Common myeloid progenitor, CD34-positive (primary cell): ENCODE measurements around the gene WWOX.

Source experiments
- CTCF ChIA-PET: fragments of 350-600 bp; sonication (Branson Sonifier 250); formaldehyde crosslinking; loops from one replicate; lab custom pipeline; 2021; ENCODE audit warnings: antibody characterized with exemption; lab: Charles Lee
- POLR2A ChIA-PET: fragments of 350-600 bp; sonication (Branson Sonifier 250); formaldehyde crosslinking; loops from one replicate; lab custom pipeline; 2021; ENCODE audit warnings: antibody characterized with exemption; lab: Charles Lee
- DNase-seq, 3 donors: peaks; one replicate each; pipeline versions ENCODE4 v3.0.0 to v3.0.0-alpha.2; 2013
- H3K27ac ChIP-seq, 2 experiments: 1 replicate in 1 of 2; 2 replicates in 1 of 2; pipeline ENCODE4 v1.7.0; 2013; ENCODE audit warnings: inconsistent platforms in 2 of 2, low read length in 2 of 2, mild to moderate bottlenecking in 2 of 2, low read depth in 1 of 2, moderate library complexity in 1 of 2; ENCODE audit not compliant: severe bottlenecking in 2 of 2, insufficient read depth in 1 of 2, poor library complexity in 1 of 2
- H3K27me3 ChIP-seq, 5 experiments: replicated peaks in 2 of 5; 1 replicate in 3 of 5; 2 replicates in 2 of 5; pipeline versions ENCODE4 v1.6.1 to v1.7.0; 2013; ENCODE audit warnings: low read length in 4 of 5, mild to moderate bottlenecking in 2 of 5, moderate library complexity in 2 of 5, inconsistent platforms in 1 of 5; ENCODE audit not compliant: insufficient read depth in 5 of 5, control insufficient read depth in 4 of 5
- H3K36me3 ChIP-seq, 4 experiments: 1 replicate in 2 of 4; 2 replicates in 2 of 4; pipeline versions ENCODE4 v1.6.1 to v1.7.0; 2013; ENCODE audit warnings: low read length in 3 of 4, control low read depth in 1 of 4, mild to moderate bottlenecking in 1 of 4; ENCODE audit not compliant: control insufficient read depth in 4 of 4, insufficient read depth in 4 of 4
- H3K4me1 ChIP-seq, 4 experiments: 1 replicate in 3 of 4; 2 replicates in 1 of 4; pipeline versions ENCODE4 v1.6.1 to v1.7.1; 2013; ENCODE audit warnings: low read length in 3 of 4, mild to moderate bottlenecking in 3 of 4, control low read depth in 1 of 4, inconsistent platforms in 1 of 4, moderate library complexity in 1 of 4; ENCODE audit not compliant: control insufficient read depth in 4 of 4, insufficient read depth in 4 of 4; ENCODE audit errors: control extremely low read depth in 1 of 4
- H3K4me3 ChIP-seq, 7 experiments: 1 replicate in 4 of 7; 2 replicates in 3 of 7; pipeline versions ENCODE4 v1.5.1 to v1.7.0; 2013; ENCODE audit warnings: mild to moderate bottlenecking in 7 of 7, low read length in 6 of 7, moderate library complexity in 6 of 7, inconsistent platforms in 2 of 7, low read depth in 2 of 7, control low read depth in 1 of 7; ENCODE audit not compliant: insufficient read depth in 4 of 7, control insufficient read depth in 1 of 7; ENCODE audit errors: extremely low read depth in 1 of 7
- H3K9me3 ChIP-seq, 5 experiments: 1 replicate in 4 of 5; 2 replicates in 1 of 5; pipeline versions ENCODE4 v1.6.1 to v1.7.1; 2013; ENCODE audit warnings: low read length in 4 of 5, mild to moderate bottlenecking in 2 of 5, inconsistent platforms in 1 of 5, low read depth in 1 of 5, moderate library complexity in 1 of 5; ENCODE audit not compliant: control insufficient read depth in 4 of 5, insufficient read depth in 2 of 5; ENCODE audit errors: control extremely low read depth in 1 of 5
- WGBS: methylation state at CpG from one replicate; pipeline ENCODE4 v1.1.5; 2013; ENCODE audit not compliant: insufficient coverage; 5-methylcytosine and 5-hydroxymethylcytosine counted together

WWOX gene

DNA sequence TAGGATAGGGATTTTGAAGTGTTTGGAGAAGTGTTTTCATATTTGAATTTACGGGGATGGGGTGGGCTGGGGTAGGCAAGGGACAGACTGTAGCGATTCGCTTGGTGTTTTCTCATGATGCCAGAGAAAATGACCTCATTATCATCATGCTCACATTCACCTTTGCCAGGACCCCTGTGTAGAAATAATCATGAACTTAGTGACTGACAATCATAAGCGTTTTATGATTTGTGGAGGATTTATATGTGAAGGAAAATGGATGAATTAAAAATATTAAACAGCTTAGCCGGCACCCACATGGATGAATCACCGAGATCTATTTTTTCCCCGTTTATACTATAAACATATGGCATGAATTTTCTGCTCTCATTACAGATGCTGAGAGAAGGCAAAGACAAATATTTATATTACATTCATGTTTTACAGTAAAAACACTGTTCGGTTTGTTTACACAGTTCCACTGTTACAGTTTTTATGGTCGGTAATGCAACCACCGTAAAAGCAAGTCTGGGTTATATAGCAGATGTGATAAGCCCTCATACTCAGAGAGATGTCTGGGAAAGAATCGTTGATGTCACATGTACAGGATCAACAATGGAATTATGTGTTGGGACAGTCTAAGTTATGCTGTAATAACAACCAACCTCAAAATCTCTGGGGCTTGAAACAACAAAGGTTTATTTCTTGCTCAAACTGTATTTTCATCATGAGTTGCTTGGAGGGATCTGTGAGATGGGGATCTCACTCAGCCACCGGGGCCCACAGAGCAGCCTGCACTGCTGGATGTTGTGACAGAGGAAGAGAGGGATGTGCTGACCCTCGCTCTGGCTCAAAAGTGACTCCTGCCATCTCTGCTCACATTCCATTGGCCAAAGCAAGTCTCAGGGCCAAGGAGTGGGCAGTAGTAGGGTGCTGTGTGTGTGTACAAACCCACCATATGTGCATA, 85.1 kb downstream of the WWOX start:
- no peak for DNase-seq
- H3K4me1 ChIP-seq = no peaks in the 10 kb centered on the region
- ChIA-PET POLR2A (no interaction called here), CTCF (no interaction called here)
- H3K27me3 ChIP-seq = no peaks in the 10 kb centered on the region
- WGBS = 100% methylated on average over 1 of the region's 13 CpGs
- peaks cover 0 to 2% (median 0%) of the 10 kb centered on the region in 5 experiments for H3K9me3 ChIP-seq
- no peak overlapping the region for H3K4me3 ChIP-seq
- no peaks in the 10 kb centered on the region for H3K36me3 ChIP-seq
- no peak overlapping the region for H3K27ac ChIP-seq

- Histone ChIP-seq H3K27me3 (no peaks in the 10 kb centered on the region), H3K36me3 (no peaks in the 10 kb centered on the region), H3K9me3 (peaks cover 0 to 2% (median 0%) of the 10 kb centered on the region in 5 experiments), H3K27ac (no peak overlapping the region), H3K4me1 (peaks cover 0 to 4% (median 0%) of the 10 kb centered on the region in 4 experiments), H3K4me3 (no peak overlapping the region)
- POLR2A ChIA-PET = no interaction called here
- CTCF ChIA-PET = no interaction called here
- 98% methylated on average over 6 of the region's 7 CpGs for WGBS
- DNase-seq = no peak
Observed at GRCh38 chr16:78189121-78189520, 89.7 kb downstream of the WWOX start.

DNA sequence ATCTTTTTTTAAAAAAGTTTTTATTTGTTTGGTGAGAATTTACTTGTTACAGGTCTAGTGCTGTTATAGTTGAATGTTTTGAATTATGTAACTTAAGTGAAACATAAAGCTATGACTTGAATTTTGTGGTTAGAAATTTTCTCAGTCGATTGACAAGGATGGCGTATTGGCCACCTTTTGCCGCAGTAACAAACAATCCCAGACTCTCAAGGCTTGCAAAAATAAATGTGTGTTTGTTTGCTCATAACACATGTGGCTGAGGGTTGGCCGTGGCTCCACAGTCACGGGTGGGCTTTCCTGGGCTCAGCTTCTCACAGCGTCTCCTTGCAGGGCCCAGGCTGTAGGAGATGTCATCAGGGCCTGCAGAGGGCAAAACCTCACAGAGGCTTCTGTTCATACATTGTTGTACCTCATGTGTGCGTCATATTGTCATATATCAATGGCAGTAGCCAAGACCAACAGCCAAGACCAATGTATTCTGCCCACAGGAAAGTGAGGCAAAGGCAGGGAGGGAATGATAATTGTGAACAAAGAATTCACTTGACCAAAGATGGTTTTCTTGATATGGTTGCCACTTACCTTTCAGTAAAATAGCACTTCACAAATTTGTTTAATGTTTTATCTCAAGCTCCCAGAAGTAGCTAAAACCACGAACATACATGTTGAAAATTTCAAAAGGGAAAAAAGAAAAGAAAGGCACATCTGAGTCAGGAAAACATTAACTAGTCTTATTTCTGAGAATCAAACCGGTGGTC, 93.5 kb downstream of the WWOX start:
- Histone ChIP-seq H3K27me3 (no peaks in the 10 kb centered on the region), H3K27ac (peak overlapping the region in 1 of 2 experiments; percentile 39), H3K4me3 (no peak overlapping the region), H3K4me1 (peaks cover 0 to 5% (median 3%) of the 10 kb centered on the region in 4 experiments), H3K9me3 (no peaks in the 10 kb centered on the region), H3K36me3 (no peaks in the 10 kb centered on the region)
- CTCF ChIA-PET = interaction anchor here (1.0 kb wide), 1 partner anchor 37 kb away, joined by 3 read pairs; no protein-coding TSS in a partner anchor
- peak; percentile 13 to 81 (median 23) for DNase-seq
- WGBS = 75% methylated on average over 4 of the region's 9 CpGs
- POLR2A ChIA-PET = no interaction called here

- H3K4me3 ChIP-seq = no peak overlapping the region
- no peak overlapping the region for H3K27ac ChIP-seq
- 90% methylated on average over 3 of the region's 3 CpGs for WGBS
- no peaks in the 10 kb centered on the region for H3K27me3 ChIP-seq
- no peaks in the 10 kb centered on the region for H3K36me3 ChIP-seq
- ChIA-PET POLR2A (interaction anchor here (0.6 kb wide), 1 partner anchor 14 kb away, joined by 6 read pairs; no protein-coding TSS in a partner anchor), CTCF (no interaction called here)
- no peaks in the 10 kb centered on the region for H3K9me3 ChIP-seq
- H3K4me1 ChIP-seq = peaks cover 0 to 5% (median 3%) of the 10 kb centered on the region in 4 experiments
- DNase-seq = no peak
Observed at GRCh38 chr16:78194948-78195347, 95.5 kb downstream of the WWOX start.

DNA sequence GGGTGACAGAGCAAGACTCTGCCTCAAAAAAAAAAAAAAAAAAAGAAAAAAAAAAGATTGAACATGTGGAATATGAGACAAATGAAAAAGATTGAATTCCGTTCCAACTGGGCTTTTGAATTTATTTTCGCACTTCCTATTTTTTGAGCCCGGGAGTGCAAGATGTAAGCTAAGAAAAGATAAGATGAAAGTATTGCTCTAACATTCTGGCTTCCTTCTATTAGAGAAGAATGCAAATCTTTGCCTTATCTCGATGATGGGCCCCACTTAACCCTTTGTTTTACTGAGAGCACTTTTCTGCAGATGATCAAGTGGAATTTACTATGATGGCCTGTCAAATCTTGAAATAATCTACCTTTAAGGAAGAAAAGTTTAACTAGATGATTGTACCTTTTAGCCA, 96.3 kb downstream of the WWOX start:
- CTCF ChIA-PET = no interaction called here
- no peaks in the 10 kb centered on the region for H3K36me3 ChIP-seq
- no peak overlapping the region for H3K27ac ChIP-seq
- peak in 2 of 3 donors; percentile 19 to 48 for DNase-seq
- no peaks in the 10 kb centered on the region for H3K9me3 ChIP-seq
- H3K4me3 ChIP-seq = no peak overlapping the region
- POLR2A ChIA-PET = interaction anchor here (0.6 kb wide), 1 partner anchor 15 kb away, joined by 6 read pairs; no protein-coding TSS in a partner anchor
- no peaks in the 10 kb centered on the region for H3K27me3 ChIP-seq
- H3K4me1 ChIP-seq = peaks cover 0 to 5% (median 3%) of the 10 kb centered on the region in 4 experiments
- 13% methylated on average over 3 of the region's 4 CpGs for WGBS

DNA sequence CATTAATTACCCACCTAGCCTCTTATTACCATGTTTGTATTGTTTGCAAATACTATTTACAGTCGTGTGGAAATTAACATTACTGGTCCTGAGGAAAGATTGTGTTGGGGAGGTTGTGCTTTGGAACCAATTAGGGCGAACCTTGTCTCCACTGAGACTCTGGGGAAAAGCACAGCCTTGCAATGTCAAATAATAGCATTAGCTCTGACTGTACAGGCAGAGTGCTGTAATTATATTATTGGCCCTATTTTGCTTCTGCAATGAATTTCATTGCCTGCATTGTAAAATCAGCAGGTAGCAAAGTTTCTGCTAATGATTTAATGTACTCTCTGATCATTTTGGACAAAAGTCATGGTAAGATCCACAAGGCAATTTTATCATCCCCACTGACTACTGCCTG, 97.0 kb downstream of the WWOX start:
- no peak overlapping the region for H3K4me3 ChIP-seq
- H3K4me1 ChIP-seq = peaks cover 0 to 5% (median 3%) of the 10 kb centered on the region in 4 experiments
- WGBS = 100% methylated on average over 1 of the region's 2 CpGs
- H3K9me3 ChIP-seq = no peaks in the 10 kb centered on the region
- DNase-seq = no peak
- H3K36me3 ChIP-seq = no peaks in the 10 kb centered on the region
- ChIA-PET CTCF (no interaction called here), POLR2A (no interaction called here)
- H3K27ac ChIP-seq = no peak overlapping the region
- no peaks in the 10 kb centered on the region for H3K27me3 ChIP-seq
